Left lung (tissue), 10 donors: ENCODE results near the gene FBXO33. TPM values are rescaled to one million over a fixed set of nuclear protein-coding genes. Genes with fewer than 3 reads are reported as not detected.

Source experiments
- ATAC-seq: fragments of 200-7000 bp; cut with Tn5 transposase; one replicate; pipeline ENCODE4 v1.9.1; 2020; ENCODE audit warnings: moderate library complexity
- DNase-seq, 4 donors: peaks; one replicate each; pipeline ENCODE4 v3.0.0-alpha.2; 2013 to 2020
- H3K27ac ChIP-seq, 2 donors: fragments of 200-600 bp; sonication (generic) in 1 of 2; one replicate each; pipeline versions ENCODE4 v1.5.0 to v1.8.0; 2020 to 2021
- H3K27me3 ChIP-seq, 2 donors: fragments of 200-600 bp; sonication (generic) in 1 of 2; one replicate each; pipeline versions ENCODE4 v1.5.0 to v1.8.0; 2020 to 2021
- H3K36me3 ChIP-seq, 2 donors: fragments of 200-600 bp; sonication (generic) in 1 of 2; one replicate each; pipeline versions ENCODE4 v1.5.0 to v1.8.0; 2020 to 2021
- H3K4me1 ChIP-seq, 2 donors: fragments of 200-600 bp; one replicate each; pipeline ENCODE4 v1.8.0; 2021
- H3K4me3 ChIP-seq, 2 donors: fragments of 200-600 bp; sonication (generic) in 1 of 2; one replicate each; pipeline versions ENCODE4 v1.5.0 to v1.8.0; 2020 to 2021; ENCODE audit warnings: mild to moderate bottlenecking in 1 of 2
- H3K9me3 ChIP-seq, 2 donors: fragments of 200-600 bp; sonication (generic) in 1 of 2; one replicate each; pipeline versions ENCODE4 v1.5.0 to v1.8.0; 2020 to 2021
- intact Hi-C, 2 donors: fragments of 100-400 bp; cut with DNase I; formaldehyde crosslinking; loops; one replicate each; pipeline versions ENCODE4 v1.11.2 to v1.14.2; 2022
- polyA plus RNA-seq, 6 donors: library from polyadenylated mRNA; unstranded; fragments of 120-200 nt; gene quantifications; one replicate each; pipeline ENCODE4 v1.2.1, GENCODE V29; 2013; ENCODE audit not compliant: insufficient read length in 6 of 6
- total RNA-seq, 2 donors: library from RNA; stranded (reverse); fragmentation: NEBNext Ultra II Directional; extraction: Animal tissue kit (Norgen Biotek cat#: 25700); gene quantifications; one replicate each; pipeline ENCODE4 v1.2.1, GENCODE V29; 2021
- TF ChIP-seq, protein P1 (sequence below), 2 donors: fragments of 200-600 bp; sonication (generic) in 1 of 2; IDR thresholded peaks; one replicate each; pipeline versions ENCODE4 v1.5.0 to v1.8.0; 2021; ENCODE audit warnings: antibody characterized with exemption in 2 of 2
- donor health status: DM: no; HTN: yes; CAD: no.
- donor health status: DM: no; HTN: no; CAD: no.

FBXO33 gene
- total and polyA plus RNA-seq, 8 donors: 8.2 to 13.7 (median 9.3) TPM

DNA sequence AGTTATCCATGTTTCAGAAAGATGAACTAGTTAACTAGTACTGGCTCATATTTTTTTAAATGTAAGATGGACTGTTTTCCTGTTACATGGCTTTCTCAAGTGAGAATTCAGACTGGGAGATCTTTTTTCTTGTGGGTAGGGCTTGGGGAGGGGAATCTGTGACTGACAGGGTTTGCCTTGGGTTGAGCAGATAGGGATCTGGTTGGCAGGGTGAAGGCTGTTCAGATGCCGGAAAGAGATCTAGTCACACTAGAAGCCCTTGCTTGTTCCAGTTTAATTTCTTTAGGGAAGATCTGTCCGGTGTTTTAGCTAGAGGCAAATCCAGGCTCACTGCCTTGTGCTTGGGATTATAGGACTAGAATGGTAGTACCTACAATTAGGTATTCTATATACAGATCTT lies 63.2 kb downstream of the FBXO33 start:
- Histone ChIP-seq H3K36me3 (peaks cover 0 to 13% of the 10 kb centered on the region in 2 donors), H3K9me3 (peaks cover 0 to 15% of the 10 kb centered on the region in 2 donors), H3K27me3 (no peaks in the 10 kb centered on the region), H3K4me1 (no peaks in the 10 kb centered on the region), H3K27ac (no peak overlapping the region), H3K4me3 (no peak overlapping the region)
- TF ChIP-seq, protein P1, sequence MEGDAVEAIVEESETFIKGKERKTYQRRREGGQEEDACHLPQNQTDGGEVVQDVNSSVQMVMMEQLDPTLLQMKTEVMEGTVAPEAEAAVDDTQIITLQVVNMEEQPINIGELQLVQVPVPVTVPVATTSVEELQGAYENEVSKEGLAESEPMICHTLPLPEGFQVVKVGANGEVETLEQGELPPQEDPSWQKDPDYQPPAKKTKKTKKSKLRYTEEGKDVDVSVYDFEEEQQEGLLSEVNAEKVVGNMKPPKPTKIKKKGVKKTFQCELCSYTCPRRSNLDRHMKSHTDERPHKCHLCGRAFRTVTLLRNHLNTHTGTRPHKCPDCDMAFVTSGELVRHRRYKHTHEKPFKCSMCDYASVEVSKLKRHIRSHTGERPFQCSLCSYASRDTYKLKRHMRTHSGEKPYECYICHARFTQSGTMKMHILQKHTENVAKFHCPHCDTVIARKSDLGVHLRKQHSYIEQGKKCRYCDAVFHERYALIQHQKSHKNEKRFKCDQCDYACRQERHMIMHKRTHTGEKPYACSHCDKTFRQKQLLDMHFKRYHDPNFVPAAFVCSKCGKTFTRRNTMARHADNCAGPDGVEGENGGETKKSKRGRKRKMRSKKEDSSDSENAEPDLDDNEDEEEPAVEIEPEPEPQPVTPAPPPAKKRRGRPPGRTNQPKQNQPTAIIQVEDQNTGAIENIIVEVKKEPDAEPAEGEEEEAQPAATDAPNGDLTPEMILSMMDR (IDR thresholded peaks at IDR 0.05): no peak
- ATAC-seq: no peak
- intact Hi-C loops: loop anchor here in 1 of 2 donors (10.0 kb wide), 1 partner anchor 264 kb away; the partner anchor contains the start of gene SEC23A
- DNase-seq: no peak

DNA sequence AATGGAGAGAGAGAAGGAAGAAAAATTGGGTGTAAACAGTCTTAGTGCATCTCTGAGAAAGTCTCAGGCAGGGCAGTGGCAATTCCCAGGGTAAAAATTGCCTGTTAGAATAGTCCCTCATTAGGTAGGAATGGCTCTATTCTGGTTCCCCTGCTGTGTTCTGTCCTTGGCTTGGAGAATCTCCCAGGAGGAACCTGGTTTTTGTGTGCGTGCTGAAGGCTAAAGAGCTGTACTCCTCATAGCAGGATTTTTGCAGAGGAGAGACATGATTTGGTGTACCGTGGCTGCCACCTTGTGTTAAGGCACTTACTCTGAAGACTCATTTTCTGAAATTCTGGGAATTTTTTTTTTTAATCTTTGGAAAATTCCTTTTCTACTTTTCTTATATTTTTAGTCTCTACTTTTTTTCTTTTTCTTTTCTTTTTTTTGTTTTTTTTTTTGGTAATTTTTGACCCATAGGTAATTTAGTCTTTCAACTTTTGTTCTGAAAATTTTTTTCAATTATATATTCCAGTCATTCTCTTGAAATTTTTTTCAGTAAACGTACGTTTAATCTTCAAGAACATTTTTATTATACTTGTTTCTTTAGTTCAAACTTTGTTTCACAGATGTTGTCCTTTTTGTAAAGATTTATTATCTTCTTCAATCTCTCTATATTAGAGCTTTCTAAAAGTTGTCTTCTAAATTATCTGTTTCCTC lies 63.8 kb downstream of the FBXO33 start:
- TF ChIP-seq, protein P1 (IDR thresholded peaks at IDR 0.05): peak in 1 of 2 donors; percentile 28

DNA sequence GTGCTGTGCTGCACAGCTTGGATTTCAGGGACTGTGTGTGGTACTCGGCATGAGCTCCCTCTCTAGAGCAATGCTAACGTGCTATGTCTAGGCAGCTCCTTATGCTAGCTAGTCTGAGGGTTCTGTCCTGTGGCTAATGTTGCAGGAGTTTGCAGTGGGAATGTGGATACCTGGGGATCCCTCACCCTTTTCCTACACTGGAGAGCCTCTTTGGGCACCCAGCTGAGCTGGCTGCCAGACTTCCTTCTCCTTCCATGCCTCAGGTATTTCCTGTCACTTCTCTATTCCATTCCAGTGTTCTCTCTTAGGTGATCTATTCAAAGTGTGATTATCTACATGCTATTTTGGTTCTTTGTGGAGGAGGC lies 64.9 kb downstream of the FBXO33 start:
- intact Hi-C loops: loop anchor here in 1 of 2 donors (10.0 kb wide), 1 partner anchor 263 kb away; the partner anchor contains the start of gene SEC23A
- no peak for ATAC-seq
- Histone ChIP-seq H3K27me3 (no peaks in the 10 kb centered on the region), H3K4me3 (no peak overlapping the region), H3K4me1 (no peaks in the 10 kb centered on the region), H3K36me3 (peaks cover 0 to 16% of the 10 kb centered on the region in 2 donors), H3K27ac (no peak overlapping the region), H3K9me3 (peaks cover 0 to 22% of the 10 kb centered on the region in 2 donors)
- TF ChIP-seq, protein P1 (IDR thresholded peaks at IDR 0.05): no peak
- no peak for DNase-seq

More for the DNA sequence above, 63.8 kb downstream of the FBXO33 start:
- H3K4me3 ChIP-seq: no peak overlapping the region
- H3K27ac ChIP-seq: no peak overlapping the region
- H3K9me3 ChIP-seq: peaks cover 0 to 21% of the 10 kb centered on the region in 2 donors
- ATAC-seq: peak; percentile 76
- peak in 2 of 4 donors; percentile 48 to 76 for DNase-seq
- no peaks in the 10 kb centered on the region for H3K27me3 ChIP-seq
- H3K36me3 ChIP-seq: peaks cover 0 to 16% of the 10 kb centered on the region in 2 donors
- intact Hi-C loops: loop anchor here in 1 of 2 donors (10.0 kb wide), 1 partner anchor 264 kb away; the partner anchor contains the start of gene SEC23A
- no peaks in the 10 kb centered on the region for H3K4me1 ChIP-seq

DNA sequence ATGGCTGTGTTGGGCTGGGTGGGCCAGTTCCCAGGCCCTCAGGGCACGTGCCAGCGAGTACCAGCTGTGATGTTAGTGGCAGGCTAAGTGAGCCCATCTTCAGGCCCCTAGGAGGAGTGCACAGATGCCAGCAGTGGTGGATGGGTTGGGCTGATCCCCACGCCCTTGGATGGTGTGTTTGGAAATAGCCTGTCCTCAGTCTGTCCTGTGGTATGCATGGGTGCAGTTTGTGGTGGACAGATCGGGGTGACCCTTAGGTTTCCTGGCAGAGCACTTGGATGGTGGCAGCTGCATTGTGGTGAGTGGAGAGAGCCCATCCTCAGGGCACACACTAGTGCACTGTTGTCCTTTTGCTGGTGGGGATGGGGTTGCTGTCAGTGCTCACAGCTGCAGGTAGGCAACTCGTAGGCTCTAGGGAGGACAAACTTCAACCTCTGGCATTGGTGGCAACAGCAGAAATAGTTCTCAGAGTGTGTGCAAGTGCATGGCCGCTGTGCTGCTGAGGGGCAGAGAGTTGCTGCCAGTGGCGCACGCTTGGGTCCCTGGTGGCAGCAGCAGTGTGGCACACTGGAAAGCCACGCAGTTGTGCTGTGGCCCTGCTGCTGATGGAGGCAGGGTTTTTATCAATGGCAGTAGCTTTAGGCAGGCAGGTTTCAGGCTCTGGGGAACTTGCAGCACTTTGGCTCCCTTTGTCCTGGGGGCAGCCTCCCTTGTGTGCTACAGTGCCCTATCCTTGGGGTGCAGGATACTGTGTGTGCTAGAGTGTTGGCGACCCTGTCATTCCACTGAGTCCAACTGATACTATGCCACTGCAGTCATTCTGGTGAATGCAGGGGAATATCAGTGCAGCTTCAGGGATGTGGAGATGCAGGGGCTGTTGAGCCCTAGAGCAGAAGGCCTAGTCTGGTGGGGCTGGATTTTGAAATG lies 65.5 kb downstream of the FBXO33 start:
- no peak overlapping the region for H3K27ac ChIP-seq
- TF ChIP-seq, protein P1 (IDR thresholded peaks at IDR 0.05): no peak
- no peak for ATAC-seq
- H3K27me3 ChIP-seq: no peaks in the 10 kb centered on the region
- no peak overlapping the region for H3K4me3 ChIP-seq
- H3K4me1 ChIP-seq: no peaks in the 10 kb centered on the region
- H3K9me3 ChIP-seq: peaks cover 0 to 22% of the 10 kb centered on the region in 2 donors
- DNase-seq: no peak
- intact Hi-C loops: loop anchor here in 1 of 2 donors (10.0 kb wide), 1 partner anchor 262 kb away; the partner anchor contains the start of gene SEC23A
- H3K36me3 ChIP-seq: peaks cover 0 to 16% of the 10 kb centered on the region in 2 donors
